A673 (cell line): ENCODE measurements around the gene TANC1. TPM values are rescaled to one million over a fixed set of nuclear protein-coding genes. Genes with fewer than 3 reads are reported as not detected.

Experiments
- BruUV-seq: library from RNA; stranded (reverse); fragments of 400-500 nt; replicated peaks from 2 replicates; lab custom pipeline; 2021; lab: Mats Ljungman, UMichigan
- CTCF ChIA-PET: fragments of 300-600 bp; sonication (Branson Sonifier 250); formaldehyde crosslinking; loops from one replicate; lab custom pipeline; 2022; ENCODE audit warnings: antibody characterized with exemption; lab: Charles Lee
- POLR2A ChIA-PET: fragments of 300-600 bp; sonication (Branson Sonifier 250); formaldehyde crosslinking; loops from one replicate; lab custom pipeline; 2022; ENCODE audit warnings: antibody characterized with exemption; ENCODE audit not compliant: low non-redundant PET; lab: Charles Lee
- DNase-seq: peaks from one replicate; pipeline ENCODE4 v3.0.0-alpha.2; 2015; ENCODE audit warnings: low spot score
- H3K27ac ChIP-seq: fragments of 200-600 bp; sonication (generic); 2 replicates; pipeline ENCODE4 v1.5.1; 2016; ENCODE audit warnings: mixed run types, low read depth, mild to moderate bottlenecking, mixed read lengths, antibody characterized with exemption, low read length; ENCODE audit not compliant: poor library complexity, severe bottlenecking
- H3K27me3 ChIP-seq: fragments of 200-600 bp; sonication (generic); replicated peaks from 2 replicates; pipeline ENCODE4 v1.6.1; 2017; ENCODE audit warnings: mixed run types, low read depth, mild to moderate bottlenecking, mixed read lengths, antibody characterized with exemption, low read length; ENCODE audit not compliant: insufficient read depth, poor library complexity
- H3K36me3 ChIP-seq: fragments of 200-600 bp; sonication (generic); 2 replicates; pipeline ENCODE4 v1.6.1; 2016; ENCODE audit warnings: mixed run types, mild to moderate bottlenecking, mixed read lengths, antibody characterized with exemption, low read length; ENCODE audit not compliant: insufficient read depth, poor library complexity, severe bottlenecking
- H3K4me1 ChIP-seq: fragments of 200-600 bp; sonication (generic); 2 replicates; pipeline ENCODE4 v1.6.1; 2017; ENCODE audit warnings: mixed run types, mild to moderate bottlenecking, mixed read lengths, antibody characterized with exemption, low read length; ENCODE audit not compliant: insufficient read depth, poor library complexity, severe bottlenecking
- H3K4me3 ChIP-seq: fragments of 200-600 bp; sonication (generic); 2 replicates; pipeline ENCODE4 v1.5.1; 2016; ENCODE audit warnings: low read depth, mixed run types, mild to moderate bottlenecking, mixed read lengths, low read length; ENCODE audit not compliant: poor library complexity, severe bottlenecking
- H3K9me3 ChIP-seq: fragments of 200-600 bp; sonication (generic); 2 replicates; pipeline ENCODE4 v1.6.1; 2016; ENCODE audit warnings: mixed run types, low read depth, mild to moderate bottlenecking, mixed read lengths, antibody characterized with exemption, low read length; ENCODE audit not compliant: poor library complexity, severe bottlenecking
- EZH2 ChIP-seq: fragments of 200-600 bp; sonication (generic); IDR thresholded peaks from 2 replicates; pipeline ENCODE4 v1.6.1; 2017; ENCODE audit warnings: borderline replicate concordance, low read depth, mild to moderate bottlenecking, mixed read lengths, antibody characterized with exemption, low read length; ENCODE audit not compliant: poor library complexity, severe bottlenecking
- intact Hi-C: fragments of 100-400 bp; cut with micrococcal nuclease; formaldehyde crosslinking; loops from one replicate; pipeline ENCODE4 v1.10.0; 2022; ENCODE audit not compliant: unreplicated experiment
- total RNA-seq: library from RNA; stranded (reverse); gene quantifications from 2 replicates; pipeline ENCODE4 v1.2.3, GENCODE V29; 2021
- TF ChIP-seq, protein P1 (sequence below): fragments of 300-800, 200-600 bp; sonication (generic); conservative IDR thresholded peaks from 2 replicates; pipeline ENCODE4 v1.5.1; 2017; ENCODE audit warnings: low read depth, mild to moderate bottlenecking, antibody characterized with exemption, low read length, moderate library complexity, mixed read lengths

The TANC1 gene
- total RNA-seq, 1 experiment from 2014 or later, result 9.0 TPM

DNA sequence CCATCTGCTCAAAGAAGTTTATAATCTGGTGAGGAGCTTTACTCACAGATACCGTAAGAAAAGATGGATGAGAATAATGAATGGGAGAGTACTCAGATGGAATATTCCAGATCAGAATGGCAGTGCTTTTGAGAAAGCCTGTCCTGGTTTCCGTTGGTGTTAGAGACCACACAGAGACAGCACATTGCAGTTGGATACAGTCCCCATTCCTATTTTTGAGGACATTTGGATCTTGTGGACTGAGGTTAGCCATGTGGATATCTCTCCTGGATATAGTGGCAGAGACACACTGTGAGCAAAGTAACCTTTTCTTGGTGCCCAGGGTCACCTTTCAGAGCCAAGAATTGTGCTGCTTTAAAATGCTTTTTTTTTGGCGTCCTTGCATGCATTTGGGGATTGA lies 63.7 kb downstream of the TANC1 start:
- DNase-seq, result no peak
- TF ChIP-seq, protein P1, sequence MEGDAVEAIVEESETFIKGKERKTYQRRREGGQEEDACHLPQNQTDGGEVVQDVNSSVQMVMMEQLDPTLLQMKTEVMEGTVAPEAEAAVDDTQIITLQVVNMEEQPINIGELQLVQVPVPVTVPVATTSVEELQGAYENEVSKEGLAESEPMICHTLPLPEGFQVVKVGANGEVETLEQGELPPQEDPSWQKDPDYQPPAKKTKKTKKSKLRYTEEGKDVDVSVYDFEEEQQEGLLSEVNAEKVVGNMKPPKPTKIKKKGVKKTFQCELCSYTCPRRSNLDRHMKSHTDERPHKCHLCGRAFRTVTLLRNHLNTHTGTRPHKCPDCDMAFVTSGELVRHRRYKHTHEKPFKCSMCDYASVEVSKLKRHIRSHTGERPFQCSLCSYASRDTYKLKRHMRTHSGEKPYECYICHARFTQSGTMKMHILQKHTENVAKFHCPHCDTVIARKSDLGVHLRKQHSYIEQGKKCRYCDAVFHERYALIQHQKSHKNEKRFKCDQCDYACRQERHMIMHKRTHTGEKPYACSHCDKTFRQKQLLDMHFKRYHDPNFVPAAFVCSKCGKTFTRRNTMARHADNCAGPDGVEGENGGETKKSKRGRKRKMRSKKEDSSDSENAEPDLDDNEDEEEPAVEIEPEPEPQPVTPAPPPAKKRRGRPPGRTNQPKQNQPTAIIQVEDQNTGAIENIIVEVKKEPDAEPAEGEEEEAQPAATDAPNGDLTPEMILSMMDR, result no peak
- no peak for TF ChIP-seq EZH2
- ChIA-PET POLR2A (no interaction called here), CTCF (interaction anchor here (0.6 kb wide), 1 partner anchor 76 kb away, joined by 3 read pairs; no protein-coding TSS in a partner anchor)
- intact Hi-C loops, result no loop called here
- H3K36me3 ChIP-seq, result no peaks in the 10 kb centered on the region
- H3K27ac ChIP-seq, result no peak overlapping the region
- no peaks in the 10 kb centered on the region for H3K27me3 ChIP-seq
- peaks cover 8% of the 10 kb centered on the region for H3K4me1 ChIP-seq
- no peaks in the 10 kb centered on the region for H3K9me3 ChIP-seq
- H3K4me3 ChIP-seq, result no peak overlapping the region
- BruUV-seq, result no TSS peak

DNA sequence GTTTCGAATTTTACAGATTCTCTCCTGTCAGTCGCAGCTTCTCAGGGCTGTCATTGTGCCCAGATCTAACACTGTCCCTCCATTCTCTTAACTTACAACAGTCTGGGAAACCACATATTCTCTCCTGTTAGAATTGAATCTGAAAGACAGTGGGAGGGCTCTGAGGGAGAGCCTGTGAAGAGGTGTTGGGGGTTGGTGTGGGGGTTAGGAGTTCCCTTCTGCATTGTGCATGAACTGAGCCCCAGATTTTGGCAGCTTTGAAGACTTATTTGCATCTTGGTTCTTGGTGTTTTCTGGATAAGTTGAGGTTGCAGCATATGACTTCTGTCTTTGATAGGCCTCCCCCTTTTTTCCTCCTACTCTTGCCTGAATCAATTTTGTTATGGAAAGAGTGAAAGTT lies 64.1 kb downstream of the TANC1 start:
- no peak for DNase-seq
- no peaks in the 10 kb centered on the region for H3K36me3 ChIP-seq
- no peak overlapping the region for H3K27ac ChIP-seq
- no peaks in the 10 kb centered on the region for H3K27me3 ChIP-seq
- CTCF ChIA-PET, result interaction anchor here (0.6 kb wide), 1 partner anchor 76 kb away, joined by 3 read pairs; no protein-coding TSS in a partner anchor
- H3K4me3 ChIP-seq, result no peak overlapping the region
- peaks cover 8% of the 10 kb centered on the region for H3K4me1 ChIP-seq
- no peaks in the 10 kb centered on the region for H3K9me3 ChIP-seq
- intact Hi-C loops, result no loop called here
- BruUV-seq, result no TSS peak
- TF ChIP-seq, protein P1, result no peak
- no peak for TF ChIP-seq EZH2
- POLR2A ChIA-PET, result no interaction called here

DNA sequence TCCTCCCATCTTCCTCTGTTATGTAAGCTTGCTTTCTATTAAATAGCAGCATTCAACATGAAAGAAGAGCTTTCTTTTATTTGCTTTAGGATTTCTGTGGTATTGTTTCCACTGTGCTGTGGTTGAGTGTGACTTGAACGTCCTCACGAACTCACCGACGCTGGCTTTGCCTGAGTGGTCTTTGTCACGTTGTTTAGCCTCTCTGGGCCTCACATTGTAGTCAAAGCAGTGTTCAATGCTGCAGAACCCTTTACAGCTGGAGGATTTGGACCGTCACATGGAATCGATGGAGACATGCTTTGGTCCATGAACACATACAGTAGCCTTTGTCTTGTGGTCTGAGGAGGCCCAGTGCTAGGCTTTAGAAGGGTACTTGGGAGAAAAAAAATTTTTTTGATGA lies 66.3 kb downstream of the TANC1 start:
- intact Hi-C loops, result no loop called here
- H3K36me3 ChIP-seq, result no peaks in the 10 kb centered on the region
- BruUV-seq, result no TSS peak
- H3K27me3 ChIP-seq, result no peaks in the 10 kb centered on the region
- DNase-seq, result no peak
- no peak overlapping the region for H3K27ac ChIP-seq
- CTCF ChIA-PET, result no interaction called here
- no peaks in the 10 kb centered on the region for H3K9me3 ChIP-seq
- TF ChIP-seq EZH2, result no peak
- H3K4me1 ChIP-seq, result peaks cover 8% of the 10 kb centered on the region
- POLR2A ChIA-PET, result no interaction called here
- no peak overlapping the region for H3K4me3 ChIP-seq
